ENCODE data around the gene ULK4.

The ULK4 gene

GRCh38 chr3:41627477-41628087, 334.3 kb downstream of the ULK4 start:
- H3K79me2 ChIP-seq (ENCODE audit: insufficient read depth, low read length) = no peaks in the 10 kb centered on the region
- no peaks in the 10 kb centered on the region for H3K27me3 ChIP-seq (ENCODE audit: low read length)
- no peak overlapping the region for H3K9ac ChIP-seq (ENCODE audit: low read length)
- no peaks in the 10 kb centered on the region for H3K9me3 ChIP-seq (ENCODE audit: insufficient read depth, low read length)
- no peak overlapping the region for H3K4me3 ChIP-seq (ENCODE audit: insufficient read depth, low read length, poor library complexity, severe bottlenecking)
- H4K20me1 ChIP-seq (ENCODE audit: low read depth, low read length) = no peaks in the 10 kb centered on the region
- no peak overlapping the region for H3K4me2 ChIP-seq (ENCODE audit: low read depth, low read length, poor library complexity, severe bottlenecking)
- H3K36me3 ChIP-seq (ENCODE audit: low read length) = no peaks in the 10 kb centered on the region
- H3K9me2 ChIP-seq (replicated peaks; ENCODE audit: insufficient read depth, low read length) = no peaks in the 10 kb centered on the region
- no peak overlapping the region for H3K27ac ChIP-seq (ENCODE audit: low read depth, low read length)
- H2AFZ ChIP-seq (ENCODE audit: low read depth, low read length, severe bottlenecking) = no peak overlapping the region
- H3F3A ChIP-seq (ENCODE audit: insufficient read depth) = no peaks in the 10 kb centered on the region
- no peak for TF ChIP-seq EZH2phosphoT487 (conservative IDR thresholded peaks at IDR 0.05; ENCODE audit: low read length)
- TF ChIP-seq CTCF (IDR thresholded peaks at IDR 0.05; ENCODE audit: insufficient read depth, low read length, poor library complexity, severe bottlenecking) = no peak

- Histone ChIP-seq H3K27me3 (ENCODE audit: low read length) (no peaks in the 10 kb centered on the region), H3F3A (ENCODE audit: insufficient read depth) (no peaks in the 10 kb centered on the region), H3K9ac (ENCODE audit: low read length) (no peak overlapping the region), H3K4me3 (ENCODE audit: insufficient read depth, low read length, poor library complexity, severe bottlenecking) (no peak overlapping the region), H3K4me2 (ENCODE audit: low read depth, low read length, poor library complexity, severe bottlenecking) (no peak overlapping the region), H3K9me3 (ENCODE audit: insufficient read depth, low read length) (no peaks in the 10 kb centered on the region), H2AFZ (ENCODE audit: low read depth, low read length, severe bottlenecking) (no peak overlapping the region), H3K27ac (ENCODE audit: low read depth, low read length) (no peak overlapping the region), H3K79me2 (ENCODE audit: insufficient read depth, low read length) (no peaks in the 10 kb centered on the region), H4K20me1 (ENCODE audit: low read depth, low read length) (no peaks in the 10 kb centered on the region), H3K36me3 (ENCODE audit: low read length) (no peaks in the 10 kb centered on the region; the same call in 1 of the 2 replicates), H3K9me2 (replicated peaks; ENCODE audit: insufficient read depth, low read length) (no peaks in the 10 kb centered on the region)
- TF ChIP-seq EZH2phosphoT487 (conservative IDR thresholded peaks at IDR 0.05; ENCODE audit: low read length) (no peak), CTCF (IDR thresholded peaks at IDR 0.05; ENCODE audit: insufficient read depth, low read length, poor library complexity, severe bottlenecking) (no peak)
These were observed 349.1 kb downstream of the ULK4 start for GRCh38 chr3:41612853-41613252.

- TF ChIP-seq CTCF (IDR thresholded peaks at IDR 0.05; ENCODE audit: insufficient read depth, low read length, poor library complexity, severe bottlenecking) = no peak
- no peak overlapping the region for H2AFZ ChIP-seq (ENCODE audit: low read depth, low read length, severe bottlenecking)
These were observed 350.9 kb downstream of the ULK4 start for GRCh38 chr3:41611008-41611407.

More at GRCh38 chr3:41611008-41611407, 350.9 kb downstream of the ULK4 start:
- Histone ChIP-seq H3K4me3 (ENCODE audit: insufficient read depth, low read length, poor library complexity, severe bottlenecking) (no peak overlapping the region), H3F3A (ENCODE audit: insufficient read depth) (no peaks in the 10 kb centered on the region), H3K27me3 (ENCODE audit: low read length) (no peaks in the 10 kb centered on the region), H4K20me1 (ENCODE audit: low read depth, low read length) (no peaks in the 10 kb centered on the region), H3K9me3 (ENCODE audit: insufficient read depth, low read length) (no peaks in the 10 kb centered on the region), H3K79me2 (ENCODE audit: insufficient read depth, low read length) (no peaks in the 10 kb centered on the region), H3K36me3 (ENCODE audit: low read length) (no peaks in the 10 kb centered on the region; the same call in 1 of the 2 replicates), H3K27ac (ENCODE audit: low read depth, low read length) (no peak overlapping the region), H3K4me2 (ENCODE audit: low read depth, low read length, poor library complexity, severe bottlenecking) (no peak overlapping the region), H3K9ac (ENCODE audit: low read length) (no peak overlapping the region), H3K9me2 (replicated peaks; ENCODE audit: insufficient read depth, low read length) (no peaks in the 10 kb centered on the region)

All from SU-DHL-6 (cell line).